Activated CD8-positive, alpha-beta memory T cell treated with anti-CD3 and anti-CD28 coated beads for 36 hours (primary cell): ENCODE measurements around the gene PATJ. TPM values are rescaled to one million over a fixed set of nuclear protein-coding genes. Genes with fewer than 3 reads are reported as not detected.

Experiments used
- CTCF ChIA-PET: fragments of 350-600 bp; sonication (Branson Sonifier 250); formaldehyde crosslinking; loops from one replicate; lab custom pipeline; 2021; ENCODE audit warnings: antibody characterized with exemption; lab: Charles Lee
- POLR2A ChIA-PET: fragments of 350-600 bp; sonication (Branson Sonifier 250); formaldehyde crosslinking; loops from one replicate; lab custom pipeline; 2021; ENCODE audit warnings: antibody characterized with exemption; lab: Charles Lee
- total RNA-seq, 2 experiments: library from RNA; stranded (reverse); gene quantifications; one replicate each; pipeline ENCODE4 v1.2.3, GENCODE V29; 2021

The PATJ gene
- total RNA-seq, 2 experiments from 2014 or later, result 8.4 to 9.0 TPM

- POLR2A ChIA-PET, result no interaction called here
- CTCF ChIA-PET, result no interaction called here
These were observed 269.8 kb downstream of the PATJ start for GRCh38 chr1:62012095-62012494.

- POLR2A ChIA-PET, result no interaction called here
- CTCF ChIA-PET, result no interaction called here
These were observed 270.6 kb downstream of the PATJ start for GRCh38 chr1:62012836-62013235.

- CTCF ChIA-PET, result no interaction called here
- POLR2A ChIA-PET, result no interaction called here
These were observed 271.0 kb downstream of the PATJ start for GRCh38 chr1:62013264-62013663.

DNA sequence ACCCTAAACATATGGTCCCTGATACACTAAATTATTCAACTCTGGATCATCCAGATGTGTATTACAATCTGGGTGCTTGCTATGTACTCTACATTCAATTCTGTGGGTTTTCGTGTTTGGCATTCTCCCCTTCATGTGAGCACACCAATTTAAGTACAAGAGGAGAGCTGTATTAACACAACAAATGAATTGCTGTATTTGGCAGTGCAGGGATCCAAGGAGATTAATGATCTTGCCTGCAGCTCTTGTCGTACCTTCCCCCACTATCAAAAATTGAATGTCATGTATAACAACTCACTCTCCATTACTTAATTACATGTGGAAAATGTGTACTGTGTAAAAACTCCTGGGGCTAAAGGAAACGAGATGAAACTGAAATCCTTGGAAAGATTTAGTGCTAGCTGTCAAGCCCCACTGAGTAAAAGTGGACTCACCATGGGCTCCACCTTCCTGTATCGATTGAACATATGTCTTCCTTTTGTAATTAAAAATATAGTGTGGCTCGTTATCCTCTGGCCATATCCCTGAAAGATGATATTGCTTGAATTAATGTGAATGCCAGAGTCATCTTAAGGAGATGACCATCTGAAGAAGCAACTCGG is 280.2 kb downstream of the PATJ start:
- POLR2A ChIA-PET, result no interaction called here
- CTCF ChIA-PET, result no interaction called here

DNA sequence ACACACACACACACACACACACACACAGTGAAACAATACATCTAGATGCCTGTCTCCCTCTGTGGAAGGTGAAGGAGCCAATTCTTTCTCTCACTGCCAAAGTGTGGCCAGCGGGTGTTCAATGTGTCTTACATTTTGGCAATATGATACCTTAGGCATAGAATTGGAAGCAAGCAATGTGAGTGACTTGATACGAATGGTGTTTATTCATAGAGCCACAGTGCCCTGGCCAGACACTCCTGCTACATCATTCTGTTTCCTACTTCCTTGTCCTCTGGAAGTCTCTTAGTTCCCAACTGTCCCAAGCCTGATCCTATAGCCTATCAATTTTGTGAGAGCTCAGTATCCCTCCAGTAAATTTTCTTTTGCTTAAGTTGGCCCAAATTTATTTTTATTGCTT is 282.4 kb downstream of the PATJ start:
- POLR2A ChIA-PET, result no interaction called here
- CTCF ChIA-PET, result no interaction called here

DNA sequence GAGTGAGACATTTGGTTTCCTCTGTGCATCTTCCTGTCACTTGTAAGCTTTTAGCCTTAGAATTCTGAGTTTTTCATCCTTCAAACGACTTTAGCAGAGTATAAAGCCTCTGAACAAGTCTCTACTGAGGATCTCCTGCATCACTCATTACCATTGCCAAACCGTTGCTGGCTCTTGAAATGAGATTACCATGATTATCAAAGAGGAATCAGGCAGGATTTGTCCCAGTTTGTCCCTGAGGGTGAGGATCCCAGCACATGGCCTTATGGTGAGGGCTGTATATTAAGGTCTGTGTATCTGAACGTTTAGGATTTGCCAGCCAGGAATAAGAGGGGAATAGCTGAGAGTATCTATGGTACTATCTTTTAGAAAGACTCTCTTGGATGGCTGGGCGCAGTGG is 282.9 kb downstream of the PATJ start:
- ChIA-PET POLR2A (no interaction called here), CTCF (no interaction called here)

GRCh38 chr1:62025892-62026291 is 283.6 kb downstream of the PATJ start:
- POLR2A ChIA-PET, result no interaction called here
- CTCF ChIA-PET, result no interaction called here

DNA sequence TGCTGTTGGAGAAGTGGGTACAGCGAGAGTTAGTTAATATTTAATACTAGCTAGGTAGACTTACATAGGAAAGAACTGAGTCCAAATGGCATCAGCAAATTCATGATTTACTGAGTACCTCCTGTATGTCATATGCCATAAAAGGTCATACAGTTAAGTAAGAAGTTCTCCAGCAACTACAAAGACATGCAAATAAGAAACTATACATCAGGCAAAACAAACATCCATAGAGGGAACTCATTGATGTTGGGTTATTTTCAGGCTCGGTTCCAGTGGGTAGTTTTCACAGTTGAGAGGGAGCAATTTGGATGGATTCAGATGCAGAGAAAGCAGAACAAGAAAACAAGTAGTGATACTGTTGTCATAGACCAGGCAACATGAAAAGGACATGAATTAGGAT is 287.4 kb downstream of the PATJ start:
- POLR2A ChIA-PET, result no interaction called here
- CTCF ChIA-PET, result no interaction called here

DNA sequence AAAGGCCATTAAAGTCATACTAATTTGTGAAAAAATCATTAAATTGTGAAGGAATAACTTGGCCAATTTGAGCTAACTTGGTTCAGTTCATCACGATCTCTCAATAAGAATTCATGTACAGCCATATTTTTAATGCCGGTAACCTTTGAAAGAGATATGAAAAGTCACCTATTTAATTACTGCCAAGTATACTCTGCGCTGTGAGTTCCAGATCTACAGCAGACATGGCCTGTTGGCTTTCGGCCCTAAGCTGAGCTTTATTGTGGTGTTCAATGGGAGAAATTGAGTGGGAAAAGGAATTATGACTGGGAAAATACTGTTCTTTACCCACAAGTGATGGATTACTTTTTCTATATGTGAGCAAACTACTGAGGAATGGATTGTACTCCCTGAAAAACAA is 292.5 kb downstream of the PATJ start:
- POLR2A ChIA-PET, result interaction anchor here (1.2 kb wide), 1 partner anchor 11 kb away, joined by 3 read pairs; no protein-coding TSS in a partner anchor
- CTCF ChIA-PET, result no interaction called here

DNA sequence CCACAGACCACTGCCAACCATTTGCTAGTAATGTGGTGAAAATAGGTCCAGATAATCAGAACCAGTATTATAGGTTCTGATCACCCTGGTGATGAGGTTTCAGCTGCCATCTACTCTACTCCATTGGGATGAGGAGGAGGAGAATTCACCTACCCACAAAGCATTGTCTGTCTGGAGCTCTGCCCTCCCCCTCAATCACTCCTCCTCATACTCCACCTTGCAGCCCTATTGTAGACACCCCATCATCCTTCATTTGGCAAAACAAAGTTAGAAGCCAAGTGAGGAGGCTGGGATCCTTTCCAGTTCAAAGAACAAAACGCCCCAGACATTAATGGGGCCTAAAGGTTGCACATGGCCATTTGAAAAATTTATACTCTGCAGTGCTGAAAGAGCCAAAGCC is 295.0 kb downstream of the PATJ start:
- ChIA-PET POLR2A (no interaction called here), CTCF (no interaction called here)

- POLR2A ChIA-PET, result no interaction called here
- CTCF ChIA-PET, result no interaction called here
These were observed 296.5 kb downstream of the PATJ start for GRCh38 chr1:62038594-62039284.

GRCh38 chr1:62040450-62040849 is 298.2 kb downstream of the PATJ start:
- POLR2A ChIA-PET, result no interaction called here
- CTCF ChIA-PET, result interaction anchor here (1.1 kb wide), 1 partner anchor 7 kb away, joined by 4 read pairs; no protein-coding TSS in a partner anchor

GRCh38 chr1:62040973-62041372 is 298.7 kb downstream of the PATJ start:
- POLR2A ChIA-PET, result no interaction called here
- CTCF ChIA-PET, result interaction anchor here (1.1 kb wide), 1 partner anchor 8 kb away, joined by 4 read pairs; no protein-coding TSS in a partner anchor

- CTCF ChIA-PET, result no interaction called here
- POLR2A ChIA-PET, result no interaction called here
These were observed 300.9 kb downstream of the PATJ start for GRCh38 chr1:62043154-62043553.

GRCh38 chr1:62045574-62045973 is 303.3 kb downstream of the PATJ start:
- POLR2A ChIA-PET, result interaction anchor here (1.0 kb wide), 1 partner anchor 10 kb away, joined by 3 read pairs; no protein-coding TSS in a partner anchor
- CTCF ChIA-PET, result interaction anchor here (1.1 kb wide), 1 partner anchor 99 kb away, joined by 3 read pairs; no protein-coding TSS in a partner anchor

- ChIA-PET CTCF (no interaction called here), POLR2A (no interaction called here)
These were observed 304.6 kb downstream of the PATJ start for GRCh38 chr1:62046927-62047326.

GRCh38 chr1:62050165-62050564 is 307.9 kb downstream of the PATJ start:
- POLR2A ChIA-PET, result no interaction called here
- CTCF ChIA-PET, result interaction anchor here (1.3 kb wide), 1 partner anchor 32 kb away, joined by 4 read pairs; no protein-coding TSS in a partner anchor

DNA sequence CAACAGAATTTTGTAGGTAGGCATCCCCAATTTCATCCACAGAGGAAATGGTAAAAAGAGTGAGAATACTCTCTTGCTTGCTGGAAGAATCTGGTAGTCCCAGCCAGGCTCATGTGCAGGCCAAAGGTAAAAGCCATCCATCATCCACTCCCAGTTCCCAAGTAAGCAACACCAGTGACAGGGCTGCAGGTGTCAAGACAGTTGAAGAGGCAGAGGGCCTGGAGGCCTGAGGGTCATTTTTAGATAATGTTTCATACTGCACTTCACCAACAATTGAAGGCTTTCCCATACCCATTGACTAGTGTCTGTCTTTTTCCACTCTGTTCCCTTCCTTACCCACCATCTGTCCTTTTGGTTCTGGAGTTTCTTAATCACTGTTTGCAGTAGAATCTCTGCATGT is 310.7 kb downstream of the PATJ start:
- CTCF ChIA-PET, result no interaction called here

DNA sequence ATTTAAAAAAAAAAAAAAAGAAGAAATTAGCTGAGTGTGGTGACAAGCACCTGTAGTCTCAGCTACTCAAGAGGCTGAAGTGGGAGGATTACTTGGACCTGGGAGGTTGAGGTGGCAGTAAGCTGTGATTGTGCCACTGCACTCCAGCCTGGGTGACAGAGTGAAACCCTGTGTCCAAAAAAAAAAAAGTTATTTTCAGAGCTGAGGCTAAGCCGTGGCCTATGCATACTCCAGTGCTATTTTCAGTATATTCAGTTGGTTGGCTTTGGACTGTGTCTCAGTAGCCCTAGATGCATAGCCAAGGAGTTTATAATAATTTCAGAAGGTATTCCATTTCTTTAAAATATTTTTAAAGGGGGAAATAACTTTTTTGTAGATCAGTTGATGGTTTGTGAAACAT is 311.9 kb downstream of the PATJ start:
- ChIA-PET CTCF (interaction anchor here (0.6 kb wide), 1 partner anchor 29 kb away, joined by 3 read pairs; no protein-coding TSS in a partner anchor), POLR2A (no interaction called here)

More for the DNA sequence above, 310.7 kb downstream of the PATJ start:
- POLR2A ChIA-PET, result interaction anchor here (0.7 kb wide), 1 partner anchor 93 kb away, joined by 6 read pairs; no protein-coding TSS in a partner anchor

DNA sequence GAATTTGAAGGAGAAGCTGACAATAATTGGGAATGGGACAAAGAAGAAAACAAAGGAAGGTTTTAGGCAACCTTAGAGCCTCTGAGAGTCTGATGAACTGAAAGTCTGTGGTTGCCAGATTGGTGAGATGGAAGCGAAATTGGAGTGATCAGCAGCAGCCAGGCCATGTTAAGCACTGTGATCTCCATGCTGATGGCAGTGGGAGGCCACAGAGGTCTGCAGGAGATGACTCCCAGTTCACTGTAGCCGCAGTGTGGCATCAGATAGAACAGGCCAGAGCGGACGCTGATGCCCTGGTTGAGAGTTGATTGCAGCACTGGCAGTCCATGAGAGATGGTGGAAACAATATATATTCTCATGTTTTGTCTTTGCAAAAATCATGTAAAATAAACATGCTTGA is 314.9 kb downstream of the PATJ start:
- POLR2A ChIA-PET, result no interaction called here
- CTCF ChIA-PET, result no interaction called here
